HG03139 (cell line): Measurements from ENCODE around the gene GABRB1.
A peak's percentile ranks its signal among the peaks of the same experiment; 100 is the strongest.

Experiments used
- ATAC-seq: cut with Tn5 transposase; IDR thresholded peaks from one replicate; pipeline ENCODE4 v1.9.1; 2021; ENCODE audit not compliant: unreplicated experiment

Gene GABRB1

DNA sequence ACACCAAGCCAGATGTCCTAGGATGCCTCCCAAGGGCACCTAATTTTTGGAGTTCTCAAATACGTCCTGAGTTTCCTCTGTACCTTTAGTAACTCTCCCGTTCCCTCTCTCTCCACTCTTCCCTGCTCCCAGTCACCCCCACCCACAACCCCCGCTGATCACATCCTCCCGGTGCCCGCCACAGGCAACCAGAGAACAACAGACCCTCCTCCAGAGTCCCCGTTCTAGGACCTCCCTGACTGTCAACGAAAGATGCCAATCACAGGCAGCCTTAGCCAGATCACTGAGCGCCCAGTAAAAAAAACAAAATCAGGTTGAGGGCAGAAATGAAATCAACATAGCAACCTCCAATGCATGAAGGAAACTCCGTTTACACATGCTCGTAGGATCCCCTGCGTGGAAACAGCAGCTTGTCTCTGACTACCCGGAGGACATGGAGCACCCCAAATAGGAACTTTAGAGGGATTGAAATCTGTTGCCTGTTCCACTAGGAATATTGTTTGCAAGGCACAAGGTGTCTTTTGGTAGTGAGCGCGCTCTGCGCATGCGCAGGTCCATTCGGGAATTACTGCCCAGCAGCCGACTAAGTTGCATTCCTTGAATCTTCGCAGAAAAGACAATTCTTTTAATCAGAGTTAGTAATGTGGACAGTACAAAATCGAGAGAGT is at the start of gene GABRB1:
TSS of gene GABRB1 (plus strand) at position 557 of the 668 bp plus-strand sequence.
- ATAC-seq: no peak

DNA sequence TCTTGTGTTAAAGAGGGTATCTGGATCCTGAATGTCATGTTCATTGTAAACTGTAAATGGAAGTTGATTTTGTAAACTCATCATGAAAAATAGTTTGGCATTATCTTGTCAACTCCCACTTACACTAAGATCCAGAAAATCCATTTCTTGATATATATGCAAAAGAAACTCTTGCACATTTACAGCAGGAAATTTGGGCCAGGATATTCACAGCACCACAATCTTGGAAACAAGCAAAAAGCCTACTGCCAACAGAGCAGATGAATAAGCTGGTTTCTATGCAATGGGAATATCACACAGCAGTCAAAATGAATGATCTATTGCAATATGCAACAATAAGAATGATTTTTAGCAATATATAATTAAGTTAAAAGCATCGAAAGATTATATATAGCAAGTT is 46.6 kb upstream of the GABRB1 start:
- no peak for ATAC-seq

DNA sequence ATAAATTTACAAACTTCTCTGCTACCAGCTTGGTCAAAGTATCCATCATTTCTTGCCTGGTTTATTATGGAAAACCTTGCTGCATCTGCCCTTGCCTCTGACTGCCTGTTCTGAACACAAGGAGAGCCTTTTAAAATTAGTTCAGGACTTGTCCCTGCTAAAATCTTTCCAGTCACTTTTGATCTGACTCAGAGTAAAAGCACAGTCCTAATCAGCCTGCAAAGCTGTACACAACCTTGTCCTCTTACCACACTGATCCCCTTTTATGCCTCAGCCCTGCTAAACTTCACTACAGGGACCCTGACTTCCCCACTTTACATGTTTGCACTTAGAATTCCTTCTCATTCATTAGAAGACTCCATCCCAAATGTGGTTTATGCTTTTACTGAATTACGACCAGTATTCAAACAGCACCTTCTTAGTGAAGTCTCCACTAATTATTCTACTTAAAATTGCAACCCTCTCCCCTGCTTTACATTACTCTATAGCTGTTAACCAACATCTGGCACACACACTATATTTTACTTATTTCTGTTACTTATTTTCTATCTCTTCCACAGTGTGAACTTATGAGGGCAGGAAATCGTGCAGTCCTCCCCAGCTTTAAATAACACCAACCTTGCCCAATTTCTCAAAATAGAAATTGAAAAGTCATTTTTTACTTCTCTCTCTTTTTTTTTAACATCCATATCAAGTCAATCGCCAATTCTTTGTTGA is 44.3 kb upstream of the GABRB1 start:
- no peak for ATAC-seq

DNA sequence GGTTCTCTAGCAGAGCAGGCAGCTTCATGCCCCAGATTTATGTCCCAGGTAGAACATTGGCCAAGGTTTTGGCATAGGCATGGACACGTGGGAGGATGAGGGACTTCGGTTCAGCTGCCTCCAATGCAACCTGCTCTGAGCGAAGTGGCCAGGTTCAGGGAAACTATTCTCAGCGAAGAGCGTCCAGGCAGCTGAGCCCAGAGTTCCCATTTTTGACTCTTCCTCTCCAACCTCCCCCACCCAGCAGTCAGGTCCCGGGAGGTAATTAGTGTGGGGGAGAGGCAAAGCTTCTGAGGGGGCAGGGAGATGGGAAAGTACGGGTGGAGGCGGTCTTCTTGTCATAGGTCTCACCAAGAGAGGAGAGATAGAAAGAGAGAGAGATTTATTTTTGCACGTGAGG is 39.0 kb upstream of the GABRB1 start:
- ATAC-seq: no peak

DNA sequence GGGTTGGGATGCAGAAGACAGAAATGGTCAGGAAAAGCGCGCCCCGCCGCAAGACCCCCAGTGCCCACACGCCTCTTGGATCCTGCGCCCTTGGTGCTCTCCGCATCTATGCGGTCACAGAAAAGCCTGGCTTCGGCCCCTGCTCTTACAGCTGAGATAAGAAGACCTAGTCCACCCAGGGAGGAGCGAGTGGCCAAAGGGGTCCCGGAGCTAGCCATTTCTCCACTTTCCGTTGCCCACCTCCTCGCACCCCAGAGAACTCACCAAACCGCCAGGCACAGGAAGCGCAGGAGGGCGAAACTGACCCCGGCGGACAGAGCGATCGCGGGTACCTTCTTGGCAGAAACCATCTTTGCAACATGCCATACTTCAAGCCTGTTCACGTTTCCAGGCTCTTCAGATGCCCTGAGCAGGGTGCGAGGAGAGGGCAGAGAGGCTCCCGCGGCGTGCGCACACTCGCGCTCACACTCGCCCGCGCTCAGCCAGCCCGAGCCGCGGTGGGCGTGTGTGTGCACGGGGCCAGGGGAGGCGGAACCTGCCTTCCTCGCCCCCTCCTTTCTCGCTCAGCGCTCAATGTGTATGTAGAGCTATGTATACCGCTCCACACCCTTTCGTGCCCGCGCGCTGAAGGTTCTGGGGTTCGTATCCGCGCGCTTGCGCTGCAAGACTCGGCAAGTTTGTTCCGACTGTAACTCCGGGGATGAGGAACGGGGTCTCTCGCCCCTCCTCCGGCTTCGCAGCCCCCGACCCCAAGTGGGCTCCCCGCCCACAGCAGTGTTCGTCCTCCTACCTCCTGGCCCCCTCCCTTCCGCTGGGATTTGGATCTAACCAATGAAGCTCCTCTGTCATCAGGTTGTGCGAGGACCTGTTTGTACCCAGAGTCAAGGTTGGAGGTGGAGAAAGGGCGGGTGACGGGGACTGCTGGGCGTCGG is 38.0 kb upstream of the GABRB1 start, which contains the start of gene GABRA4:
TSS of gene GABRA4 (minus strand) at position 507 of the 932 bp plus-strand sequence. CDS start at position 350, 157 bp downstream.
- ATAC-seq: no peak

DNA sequence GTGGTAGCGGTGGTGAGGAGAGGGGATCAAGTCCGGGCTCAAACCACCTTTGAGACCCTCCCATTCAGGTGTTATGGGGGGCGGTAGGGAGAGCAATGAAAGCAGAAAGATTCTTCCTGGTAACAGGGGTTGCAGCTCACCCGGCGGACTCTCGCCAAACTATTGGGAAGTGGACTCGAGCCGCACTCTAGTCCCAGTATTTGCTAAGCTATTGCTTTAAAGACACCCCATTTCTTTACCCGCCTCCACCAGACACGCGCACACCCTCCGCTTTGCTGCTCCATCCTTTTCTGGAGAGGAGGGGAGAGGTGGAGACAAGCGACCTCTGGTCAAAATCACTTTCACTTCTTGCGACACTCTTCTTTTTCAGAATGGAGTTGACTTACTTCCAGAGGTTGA is 37.4 kb upstream of the GABRB1 start:
- no peak for ATAC-seq

DNA sequence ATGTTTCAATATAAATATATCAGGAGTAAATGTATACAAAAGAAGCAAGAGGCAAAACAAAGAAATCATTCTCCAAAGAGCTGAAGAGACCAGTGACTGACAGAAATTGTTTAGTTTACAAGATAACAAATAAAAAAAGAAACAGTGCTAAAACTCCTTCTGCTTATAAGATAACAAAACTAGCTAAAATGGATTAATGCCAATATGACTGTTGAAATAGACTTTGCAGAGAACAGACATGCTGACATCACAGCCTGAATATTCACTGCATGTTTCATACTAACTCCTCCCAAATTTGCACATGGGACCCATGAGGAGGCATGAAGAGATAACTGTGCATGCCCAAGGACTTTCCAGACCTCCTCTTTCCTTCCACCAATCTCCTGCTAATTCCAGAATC is 31.8 kb upstream of the GABRB1 start:
- ATAC-seq: no peak

DNA sequence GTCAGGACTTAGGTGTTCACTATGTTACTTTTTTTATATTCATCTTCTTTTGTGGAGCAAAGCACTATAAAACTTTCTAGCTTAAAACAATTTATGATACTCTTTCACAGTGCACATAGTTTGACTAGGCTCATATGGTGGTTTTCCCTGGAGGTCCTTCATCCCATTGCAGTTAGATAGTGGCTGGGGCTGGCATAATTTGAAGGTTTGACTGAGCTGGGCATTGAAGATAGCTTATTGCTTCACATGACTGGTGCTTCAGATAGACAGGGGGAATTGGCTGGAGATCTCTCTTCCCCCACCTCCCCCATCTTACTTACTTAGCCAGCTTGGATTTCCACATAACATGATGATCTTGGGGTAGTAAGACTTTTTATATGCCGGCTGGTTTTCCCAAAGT is 31.0 kb upstream of the GABRB1 start:
- no peak for ATAC-seq

DNA sequence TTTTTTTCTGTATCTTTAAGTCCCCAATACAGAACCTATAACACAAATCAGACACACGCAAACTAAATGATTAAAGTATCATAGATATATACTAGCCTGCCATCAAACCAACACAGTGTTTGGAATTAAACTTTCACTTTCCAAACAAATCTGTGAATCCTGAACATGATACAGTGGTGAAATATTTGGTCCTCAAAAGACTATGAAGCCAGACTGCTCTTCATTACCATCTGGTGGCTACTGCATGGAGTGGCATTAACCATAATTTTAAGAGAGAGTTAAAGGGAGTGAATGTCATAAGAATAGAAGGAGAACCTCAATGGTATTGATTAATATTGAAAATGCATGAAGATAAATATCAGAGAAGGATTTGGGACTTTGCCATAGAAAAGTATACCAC is 28.8 kb upstream of the GABRB1 start:
- ATAC-seq: no peak

DNA sequence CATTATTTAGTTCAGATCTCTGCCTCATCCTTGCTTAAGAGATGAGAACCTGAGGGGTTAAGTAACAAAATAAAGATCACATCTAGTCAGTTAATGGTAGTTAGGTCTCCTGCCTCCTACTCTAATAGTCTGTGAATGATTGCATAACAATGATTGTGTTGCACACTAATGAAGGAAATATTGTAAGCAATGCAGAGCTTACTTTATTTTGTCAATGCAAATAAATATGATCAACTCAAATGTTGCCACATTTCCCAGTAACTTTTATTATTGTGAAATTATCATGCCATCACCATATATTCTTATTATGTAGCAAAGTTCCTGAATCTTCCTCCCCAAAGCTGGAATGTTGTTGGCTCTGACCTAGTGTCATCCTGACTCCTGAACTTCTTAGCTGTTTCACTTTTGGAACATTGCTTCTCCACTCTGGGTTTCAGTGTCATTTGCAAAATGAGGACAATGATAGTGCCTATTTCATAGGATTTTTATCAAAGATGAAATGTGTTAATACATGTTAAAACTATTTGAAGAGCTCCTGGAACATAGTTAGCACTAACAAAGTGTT is 20.9 kb upstream of the GABRB1 start:
- peak; percentile 9 for ATAC-seq

DNA sequence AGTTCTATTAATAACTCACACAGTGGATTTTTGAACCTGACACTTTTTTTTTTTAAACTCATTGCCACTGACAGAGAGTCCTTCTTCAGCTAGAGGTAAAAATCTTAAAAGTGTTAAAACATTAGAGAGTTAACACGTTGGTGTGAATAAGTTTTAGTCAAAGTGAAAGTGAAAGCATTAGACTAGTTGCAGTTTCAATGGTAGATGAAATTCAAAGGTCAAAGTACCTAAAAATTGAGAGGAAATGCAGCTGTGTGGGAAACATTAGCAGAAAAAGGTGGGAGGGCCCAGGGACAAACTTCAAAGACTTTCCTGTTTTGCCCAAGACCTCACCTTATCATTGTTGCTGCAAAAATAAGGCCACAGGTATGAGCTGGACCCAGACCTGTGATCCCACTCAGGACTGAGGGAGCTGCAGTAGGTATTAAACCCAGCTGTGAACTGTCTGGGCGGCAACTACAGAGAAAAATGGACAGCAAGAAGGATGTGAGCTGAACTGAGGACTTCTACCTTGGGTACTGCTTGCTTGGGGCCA is 20.4 kb upstream of the GABRB1 start:
- ATAC-seq: peak; percentile 88

DNA sequence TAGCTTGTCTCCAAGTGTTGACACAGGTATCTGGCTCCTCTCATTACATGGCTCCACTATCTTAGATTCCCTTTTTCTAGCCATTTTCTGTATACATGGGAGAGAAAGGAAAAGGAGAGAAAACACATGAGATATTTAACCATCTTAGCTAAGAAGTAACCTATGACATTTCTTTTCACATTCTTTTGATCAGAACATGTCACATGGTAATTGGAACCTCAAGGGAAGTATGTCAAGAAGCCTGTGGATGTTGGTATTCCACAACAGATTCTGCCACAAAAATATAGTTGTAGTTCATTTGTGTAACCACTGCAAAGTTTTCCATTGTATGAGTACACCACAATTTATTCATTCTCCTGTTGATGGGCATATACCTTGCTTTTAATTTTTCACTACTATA is 18.7 kb upstream of the GABRB1 start:
- ATAC-seq: no peak

DNA sequence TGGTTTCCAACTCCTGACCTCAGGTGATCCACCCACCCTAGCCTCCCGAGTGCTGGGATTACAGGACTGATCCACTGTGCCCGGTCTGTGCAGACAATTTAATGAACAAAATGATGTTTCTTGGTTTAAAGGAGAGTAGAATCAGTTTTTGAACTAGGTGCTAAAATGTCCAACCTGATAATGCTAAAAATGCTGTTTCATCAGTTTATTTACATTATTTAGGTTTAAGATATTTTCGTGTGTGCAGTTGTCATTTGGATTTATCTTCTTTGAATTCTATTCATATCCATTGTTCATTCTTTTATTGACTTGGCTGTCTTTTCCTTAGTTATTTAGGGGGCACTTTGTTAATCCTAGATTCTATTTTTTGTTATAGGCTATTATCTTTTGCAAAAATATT is 18.0 kb upstream of the GABRB1 start:
- ATAC-seq: no peak

DNA sequence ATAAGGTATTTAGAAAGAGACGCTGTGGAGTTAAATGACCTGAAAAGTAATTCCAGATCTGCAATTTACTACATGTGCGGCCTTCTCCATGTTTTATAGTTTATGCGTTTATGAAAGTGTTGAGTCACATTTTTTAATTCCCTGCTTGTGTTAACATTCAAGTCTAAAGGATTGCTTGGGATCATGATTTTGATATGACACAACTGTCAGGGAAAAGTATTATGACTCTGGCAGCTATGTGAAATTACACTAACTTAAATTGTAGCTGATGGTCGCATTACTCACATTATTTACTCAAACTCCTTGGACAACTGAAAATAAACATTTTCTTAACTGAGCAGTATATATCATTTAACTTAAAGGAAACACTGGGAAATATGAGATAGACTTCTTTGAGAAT is 14.3 kb upstream of the GABRB1 start:
- no peak for ATAC-seq

DNA sequence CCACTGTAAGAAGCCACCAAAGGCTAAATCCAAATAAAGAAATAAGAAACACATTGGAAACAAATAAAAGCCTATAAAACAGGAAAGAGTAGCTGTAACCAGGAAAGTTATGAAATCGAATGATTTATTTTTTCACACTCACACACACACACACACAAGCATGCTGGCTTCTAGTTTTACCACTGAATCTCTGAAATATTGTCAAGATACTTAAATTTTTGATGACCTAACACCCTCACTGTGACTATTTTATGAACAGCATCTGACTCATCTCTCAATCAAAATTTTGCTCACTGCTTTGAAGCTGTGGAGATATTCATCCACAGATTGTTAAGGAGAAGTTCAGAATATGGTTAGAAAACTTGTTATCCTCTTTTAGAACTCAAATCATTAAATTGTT is 13.9 kb upstream of the GABRB1 start:
- no peak for ATAC-seq

DNA sequence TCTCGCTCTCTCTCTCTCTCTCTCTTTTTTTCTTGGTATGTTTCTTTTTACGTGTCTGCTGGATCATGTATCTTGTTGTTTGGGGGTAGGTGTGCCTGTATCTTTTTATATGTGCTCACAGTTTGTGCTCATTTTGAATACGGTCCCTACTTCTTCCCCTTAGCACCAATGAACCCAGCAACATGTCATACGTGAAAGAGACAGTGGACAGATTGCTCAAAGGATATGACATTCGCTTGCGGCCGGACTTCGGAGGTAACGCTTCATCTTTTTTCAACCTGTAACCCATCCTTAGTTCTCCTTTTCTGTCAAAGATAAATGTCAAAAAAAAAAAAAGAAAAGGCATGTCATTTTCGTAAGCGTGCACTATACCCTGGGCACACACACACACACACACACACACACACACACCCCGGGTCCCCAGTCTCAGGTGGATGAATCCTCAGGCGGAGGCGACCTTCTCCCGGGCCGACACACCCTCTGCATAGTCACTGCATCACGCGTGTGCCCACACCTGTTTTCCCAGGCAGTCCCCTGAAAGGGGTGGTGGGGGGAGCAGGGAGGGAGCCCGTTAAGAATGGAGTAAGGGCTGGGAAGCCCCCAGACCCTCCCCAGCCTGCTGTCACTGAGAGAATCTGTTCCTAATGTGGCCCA is 511 bp downstream of the GABRB1 start:
- ATAC-seq: no peak

DNA sequence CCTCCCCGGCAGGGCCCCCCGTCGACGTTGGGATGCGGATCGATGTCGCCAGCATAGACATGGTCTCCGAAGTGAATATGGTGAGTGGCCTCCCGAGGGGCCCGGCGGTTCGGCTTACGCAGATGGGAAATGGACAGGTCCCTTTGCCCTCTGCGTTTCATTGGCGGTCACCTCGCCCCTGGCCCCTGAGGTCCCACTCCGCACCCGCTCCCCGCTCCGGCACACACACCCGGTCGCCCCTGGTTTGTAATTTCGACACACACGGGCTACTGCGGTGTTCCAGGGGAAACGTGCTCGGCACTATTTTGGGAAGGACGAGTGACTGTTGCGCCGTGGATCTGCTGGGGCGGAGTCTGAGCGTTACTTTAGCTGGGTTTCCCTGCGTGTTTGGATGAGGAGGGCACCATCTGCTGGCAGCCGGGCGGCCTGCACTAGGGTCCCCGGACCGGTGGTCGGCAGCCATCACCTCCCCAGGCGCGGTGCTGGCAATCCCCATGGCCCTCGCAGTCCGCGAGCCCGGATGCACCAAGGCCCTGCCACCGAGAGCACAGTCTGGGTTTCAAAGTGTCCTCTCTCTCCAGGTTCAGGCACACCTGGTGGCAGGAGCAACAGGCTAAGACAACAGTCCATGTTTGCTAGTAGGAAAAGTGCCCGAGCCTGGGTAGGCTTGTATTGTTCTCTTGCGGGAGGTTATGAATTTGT is 1.2 kb downstream of the GABRB1 start:
- ATAC-seq: peak; percentile 92

DNA sequence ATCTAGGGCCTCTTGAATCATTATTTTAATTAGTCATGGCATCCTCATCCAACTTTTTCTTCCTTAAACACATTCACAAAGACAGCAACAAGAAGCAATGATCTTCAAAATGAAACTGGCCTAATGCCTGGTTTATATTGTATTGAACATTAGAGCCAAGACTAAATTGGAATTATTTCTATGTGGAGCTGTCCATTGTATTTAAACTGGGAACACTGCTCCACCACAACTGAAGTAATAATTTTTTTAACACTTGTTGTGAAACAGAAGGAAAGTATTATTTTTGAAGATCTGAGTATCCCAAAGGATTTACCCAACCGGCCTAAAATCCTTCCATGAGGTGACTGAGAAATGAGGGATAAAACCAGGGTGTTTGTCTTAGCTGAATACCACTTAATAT is 6.9 kb downstream of the GABRB1 start:
- no peak for ATAC-seq

DNA sequence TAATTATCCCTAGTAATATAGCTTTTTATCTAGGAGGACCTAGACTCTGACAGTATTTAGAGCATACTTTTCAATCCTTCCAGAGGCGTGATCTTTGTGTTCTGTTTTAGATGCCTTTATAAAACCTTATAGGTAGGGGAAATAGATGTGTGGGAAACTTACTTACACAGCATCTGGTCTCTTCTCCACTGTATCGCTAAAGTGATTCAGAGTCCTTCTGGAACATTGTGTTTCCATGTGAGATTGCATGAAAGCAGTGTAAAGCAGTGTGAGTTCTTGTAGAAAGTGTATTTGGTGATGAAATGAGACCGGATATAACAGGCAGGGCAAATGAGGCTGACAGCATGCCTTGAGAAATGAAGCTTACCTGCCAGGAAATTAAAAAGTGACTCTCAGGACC is 9.5 kb downstream of the GABRB1 start:
- ATAC-seq: no peak

DNA sequence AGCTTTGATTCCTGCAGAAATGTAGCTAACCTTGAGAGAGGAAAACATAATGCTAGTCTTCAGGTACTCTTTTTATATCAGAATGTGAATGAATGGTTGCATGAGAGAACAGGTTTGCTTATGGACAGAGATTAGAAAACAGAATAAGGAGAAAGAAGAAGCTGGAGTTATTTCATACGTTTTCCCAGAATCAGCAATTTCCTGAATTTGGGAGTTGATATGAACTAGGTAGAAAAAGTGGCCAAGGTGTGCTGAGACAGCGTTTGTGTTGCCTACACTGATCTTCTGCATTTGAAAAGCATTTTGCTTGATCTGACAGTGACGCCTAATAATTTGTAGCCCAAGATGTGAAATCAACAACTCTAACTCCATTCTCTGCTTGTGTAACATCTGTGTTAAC is 12.5 kb downstream of the GABRB1 start:
- ATAC-seq: no peak
